HG03378 (cell line): ENCODE results near the gene ARL6IP1.
"Not testable (repeated sequence)": the region's sequence is repeated elsewhere in the genome, so short reads cannot be mapped to it uniquely, and the experiment has no call there.

Experiments
- ATAC-seq: cut with Tn5 transposase; IDR thresholded peaks from one replicate; pipeline ENCODE4 v1.9.1; 2021; ENCODE audit warnings: mild to moderate bottlenecking, moderate library complexity; ENCODE audit not compliant: unreplicated experiment

The ARL6IP1 gene

DNA sequence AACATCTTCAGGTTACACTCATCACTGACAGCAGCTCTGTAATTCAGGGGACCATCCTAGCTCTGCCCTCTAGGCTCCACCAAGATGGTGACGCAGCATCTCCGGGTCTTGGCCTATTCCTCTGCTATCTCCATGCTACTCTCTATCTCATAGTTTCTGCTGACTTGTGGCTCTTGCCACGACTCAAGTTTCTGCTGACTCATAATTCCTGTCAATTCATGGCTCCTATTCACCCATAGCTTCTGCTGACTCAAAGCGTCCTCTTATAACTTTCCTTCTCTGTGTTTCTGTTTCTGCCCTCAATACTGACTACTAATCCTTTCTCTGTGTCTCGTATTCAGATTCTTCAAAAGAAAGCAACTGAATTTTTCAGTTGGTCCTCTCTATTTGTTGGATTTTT lies 38.6 kb downstream of the ARL6IP1 start:
- peak; percentile 53 for ATAC-seq

DNA sequence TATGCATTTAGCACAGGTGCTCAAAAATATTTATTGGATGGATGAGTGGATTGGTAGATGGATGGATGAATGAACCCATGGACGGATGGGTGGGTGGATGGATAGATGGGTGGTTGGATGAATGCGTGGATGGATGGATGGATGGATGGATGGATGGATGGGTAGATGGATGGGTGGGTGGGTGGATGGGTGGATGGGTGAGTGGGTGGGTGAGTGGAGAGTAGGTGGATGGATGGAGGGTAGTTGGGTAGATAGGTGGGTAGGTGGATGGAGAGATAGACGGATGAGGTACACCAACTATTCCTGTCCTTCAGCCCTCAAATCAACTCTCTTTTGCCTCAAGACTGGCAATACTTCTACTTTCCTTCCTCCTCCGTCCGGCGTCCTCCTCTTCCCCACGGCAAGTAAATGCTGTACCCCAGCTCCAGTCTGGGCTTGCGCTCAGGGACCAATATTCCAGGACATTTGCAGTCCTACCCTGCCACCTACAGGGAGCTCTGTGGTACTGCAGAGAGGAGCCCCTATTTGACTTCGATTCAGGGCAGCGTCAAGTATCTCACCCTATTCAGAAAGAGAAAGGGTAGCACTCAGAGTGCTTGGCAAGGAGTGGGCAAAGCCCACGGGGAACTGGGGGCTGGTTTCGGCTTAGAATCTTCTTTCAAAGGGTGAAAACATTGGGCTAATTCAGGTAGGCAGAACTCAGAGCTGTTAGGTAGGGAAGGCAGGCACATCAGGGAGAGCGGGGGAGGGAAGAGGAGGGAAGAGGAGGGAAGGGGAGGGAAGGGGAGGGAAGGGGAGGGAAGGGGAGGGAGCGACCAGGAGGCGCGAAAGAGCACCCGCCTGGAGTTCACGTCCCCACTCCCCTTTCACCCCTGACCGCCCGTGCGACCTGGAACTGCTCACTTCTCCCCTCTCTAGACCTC lies 41.5 kb downstream of the ARL6IP1 start:
- not testable (repeated sequence) for ATAC-seq

DNA sequence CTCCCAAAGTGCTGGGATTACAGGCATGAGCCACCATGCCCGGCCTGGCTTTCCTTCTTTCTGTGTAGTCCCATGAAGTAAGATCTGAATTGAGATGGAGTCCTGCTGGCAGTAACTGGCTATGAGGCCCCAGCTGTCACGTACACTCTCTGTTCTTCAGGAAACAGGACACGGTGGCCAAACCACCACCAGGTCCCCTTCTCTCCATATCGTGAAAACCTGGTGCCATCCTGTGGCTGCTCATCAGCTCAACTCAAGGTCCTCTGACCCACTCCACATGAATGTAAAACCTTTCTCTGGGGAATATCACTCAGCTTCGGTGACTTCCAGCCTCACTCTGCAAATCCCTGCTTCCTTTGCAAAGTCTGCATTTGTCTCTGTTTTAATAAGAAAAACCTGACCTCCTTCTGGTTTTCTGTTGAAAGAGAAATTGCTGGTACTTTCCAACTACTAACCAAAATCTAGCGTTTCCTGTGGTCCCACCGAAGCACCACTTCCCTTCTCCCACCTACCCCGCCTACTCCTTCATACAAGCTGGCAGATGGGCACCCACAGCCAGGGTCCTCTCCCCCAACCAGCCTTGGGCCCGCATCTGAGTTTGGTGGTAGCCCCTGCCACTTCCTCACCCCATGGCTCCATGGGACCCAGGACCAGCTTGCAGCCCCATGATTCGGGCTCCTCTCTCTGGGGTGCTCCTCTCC lies 43.2 kb downstream of the ARL6IP1 start:
- ATAC-seq, result not testable (repeated sequence)

DNA sequence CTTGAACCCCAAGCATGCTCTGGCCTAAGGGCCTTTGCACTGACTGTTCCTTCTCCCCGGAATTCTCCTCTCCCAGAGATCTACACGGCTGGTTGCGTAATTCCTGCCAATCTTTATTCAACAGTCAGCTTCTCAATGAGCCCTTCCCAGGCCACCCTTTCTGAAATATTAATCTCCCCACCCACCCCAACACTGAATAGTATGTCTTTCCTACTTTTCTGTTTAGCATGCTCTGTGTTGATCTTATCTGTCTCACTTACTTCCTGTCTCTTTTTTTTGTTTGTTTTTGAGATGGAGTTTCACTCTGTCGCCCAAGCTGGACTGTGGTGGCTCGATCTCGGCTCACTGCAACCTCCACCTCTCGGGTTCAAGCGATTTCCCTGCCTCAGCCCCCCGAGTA lies 44.7 kb downstream of the ARL6IP1 start:
- ATAC-seq, result not testable (repeated sequence)

DNA sequence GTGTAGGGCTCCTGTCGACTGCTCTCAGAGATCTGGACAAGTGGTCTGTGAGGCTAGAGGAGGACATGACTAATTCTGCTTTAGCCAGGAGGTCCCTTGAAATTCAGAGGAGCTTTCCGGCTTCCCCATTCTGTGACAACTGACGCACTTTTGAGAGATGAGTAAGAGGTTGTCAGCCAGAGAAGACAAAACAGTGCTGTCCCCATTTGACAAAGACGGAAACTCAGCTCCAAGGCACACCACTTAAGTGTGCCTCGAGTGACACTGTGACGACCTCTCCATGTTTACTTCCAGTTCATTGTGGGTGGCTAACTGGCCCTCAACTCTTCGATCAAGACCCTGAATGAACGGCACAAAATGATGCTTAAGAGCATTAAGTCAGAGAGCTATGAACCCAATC lies 58.5 kb downstream of the ARL6IP1 start:
- ATAC-seq, result not testable (repeated sequence)
